GM12872 (cell line): Measurements from ENCODE around the gene LAMB1.

ENCODE experiments used
- TF ChIP-seq, protein P1 (sequence below): IDR thresholded peaks from 3 replicates; pipeline ENCODE4 v1.5.1; 2011; ENCODE audit warnings: low read depth, mild to moderate bottlenecking, low read length, moderate library complexity; ENCODE audit not compliant: insufficient read depth

Gene LAMB1

DNA sequence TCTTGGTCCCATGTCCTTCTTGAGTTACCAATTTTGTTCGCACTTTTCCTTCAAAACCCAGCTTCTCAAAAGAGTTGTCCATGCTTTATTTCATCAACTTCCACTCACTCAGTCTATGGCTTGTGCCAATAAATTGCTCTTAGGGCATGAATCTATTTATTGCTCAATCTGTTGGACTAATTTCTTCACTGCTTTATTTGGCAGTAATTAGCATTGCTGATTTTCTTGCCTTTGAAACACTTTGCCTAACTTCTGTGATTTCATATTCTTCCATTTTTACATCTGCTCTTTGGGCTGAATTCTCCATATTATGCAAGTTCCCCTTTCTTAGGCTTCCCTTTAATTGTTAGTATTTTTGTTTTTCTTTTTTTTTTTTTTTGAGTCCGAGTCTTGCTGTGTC lies 95.2 kb downstream of the LAMB1 start:
- TF ChIP-seq, protein P1, sequence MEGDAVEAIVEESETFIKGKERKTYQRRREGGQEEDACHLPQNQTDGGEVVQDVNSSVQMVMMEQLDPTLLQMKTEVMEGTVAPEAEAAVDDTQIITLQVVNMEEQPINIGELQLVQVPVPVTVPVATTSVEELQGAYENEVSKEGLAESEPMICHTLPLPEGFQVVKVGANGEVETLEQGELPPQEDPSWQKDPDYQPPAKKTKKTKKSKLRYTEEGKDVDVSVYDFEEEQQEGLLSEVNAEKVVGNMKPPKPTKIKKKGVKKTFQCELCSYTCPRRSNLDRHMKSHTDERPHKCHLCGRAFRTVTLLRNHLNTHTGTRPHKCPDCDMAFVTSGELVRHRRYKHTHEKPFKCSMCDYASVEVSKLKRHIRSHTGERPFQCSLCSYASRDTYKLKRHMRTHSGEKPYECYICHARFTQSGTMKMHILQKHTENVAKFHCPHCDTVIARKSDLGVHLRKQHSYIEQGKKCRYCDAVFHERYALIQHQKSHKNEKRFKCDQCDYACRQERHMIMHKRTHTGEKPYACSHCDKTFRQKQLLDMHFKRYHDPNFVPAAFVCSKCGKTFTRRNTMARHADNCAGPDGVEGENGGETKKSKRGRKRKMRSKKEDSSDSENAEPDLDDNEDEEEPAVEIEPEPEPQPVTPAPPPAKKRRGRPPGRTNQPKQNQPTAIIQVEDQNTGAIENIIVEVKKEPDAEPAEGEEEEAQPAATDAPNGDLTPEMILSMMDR = no peak

DNA sequence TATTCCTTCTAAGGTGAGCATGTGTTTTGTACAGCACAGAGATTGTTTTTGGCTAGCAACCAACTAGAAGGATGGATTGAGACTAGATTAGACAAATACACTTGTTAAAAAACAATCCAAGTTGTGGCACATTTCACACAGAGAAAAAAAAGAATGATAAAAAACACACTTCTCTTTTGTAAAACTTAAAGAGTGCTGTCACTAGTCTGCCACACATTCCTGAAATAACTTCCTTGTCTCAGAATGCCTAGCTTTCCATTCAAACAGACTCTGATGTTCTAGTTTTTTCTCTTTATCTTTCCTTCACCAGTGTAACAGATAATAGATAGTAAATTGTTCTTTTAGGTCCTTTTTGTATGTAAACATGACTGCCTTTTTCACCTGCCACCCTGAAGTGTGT lies 100.6 kb downstream of the LAMB1 start:
- TF ChIP-seq, protein P1 = no peak

DNA sequence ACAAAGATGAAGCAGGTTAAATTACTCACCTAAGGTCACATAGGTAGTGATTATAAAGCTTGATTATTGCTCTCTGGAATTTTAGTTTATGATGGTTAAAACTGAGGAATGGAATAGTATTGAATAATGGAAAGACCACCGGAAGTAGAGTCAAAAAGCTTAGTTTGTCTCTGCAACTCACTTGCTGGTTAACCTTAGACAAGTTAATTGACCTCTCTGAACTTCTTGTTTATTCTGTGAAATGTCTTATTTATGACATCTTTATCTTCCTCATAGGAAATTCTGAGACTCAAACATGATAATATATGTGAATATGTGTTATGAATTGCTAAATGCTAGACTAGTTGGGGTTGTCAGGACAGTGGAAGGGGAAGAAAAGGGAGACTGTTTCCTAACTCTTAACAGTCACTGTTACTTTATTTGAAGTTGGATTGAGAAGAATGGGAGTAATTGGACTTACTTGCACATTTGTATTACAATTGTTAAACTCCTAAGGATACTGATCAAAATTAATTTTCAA lies 102.4 kb downstream of the LAMB1 start:
- TF ChIP-seq, protein P1 = no peak

DNA sequence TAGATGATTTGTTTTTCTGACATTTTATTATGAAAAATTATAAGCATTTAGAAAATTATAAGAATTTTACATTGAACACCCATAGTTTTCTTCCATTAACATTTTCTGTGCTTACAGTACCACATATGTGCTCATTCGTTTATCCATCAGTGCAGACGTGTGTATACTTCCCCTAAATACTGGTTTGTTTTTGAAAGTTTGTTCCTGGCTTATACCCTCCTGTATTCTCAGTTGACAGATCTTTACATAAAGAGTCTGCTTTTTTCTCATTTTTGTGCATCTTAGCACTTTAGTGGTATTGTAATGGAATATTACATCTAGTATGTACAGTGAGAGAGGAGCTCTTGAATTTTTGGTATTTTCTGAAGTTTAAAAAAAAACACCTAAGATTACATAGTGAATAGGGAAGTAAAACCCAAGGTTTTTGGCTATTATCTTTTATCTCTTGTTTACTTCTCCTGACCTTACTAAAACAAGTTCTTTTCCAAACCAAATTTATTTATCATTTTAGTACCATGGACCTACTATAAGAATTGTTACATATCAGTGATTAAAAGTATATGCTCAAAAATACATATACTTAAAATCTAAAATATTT lies 103.9 kb downstream of the LAMB1 start:
- TF ChIP-seq, protein P1 = no peak

DNA sequence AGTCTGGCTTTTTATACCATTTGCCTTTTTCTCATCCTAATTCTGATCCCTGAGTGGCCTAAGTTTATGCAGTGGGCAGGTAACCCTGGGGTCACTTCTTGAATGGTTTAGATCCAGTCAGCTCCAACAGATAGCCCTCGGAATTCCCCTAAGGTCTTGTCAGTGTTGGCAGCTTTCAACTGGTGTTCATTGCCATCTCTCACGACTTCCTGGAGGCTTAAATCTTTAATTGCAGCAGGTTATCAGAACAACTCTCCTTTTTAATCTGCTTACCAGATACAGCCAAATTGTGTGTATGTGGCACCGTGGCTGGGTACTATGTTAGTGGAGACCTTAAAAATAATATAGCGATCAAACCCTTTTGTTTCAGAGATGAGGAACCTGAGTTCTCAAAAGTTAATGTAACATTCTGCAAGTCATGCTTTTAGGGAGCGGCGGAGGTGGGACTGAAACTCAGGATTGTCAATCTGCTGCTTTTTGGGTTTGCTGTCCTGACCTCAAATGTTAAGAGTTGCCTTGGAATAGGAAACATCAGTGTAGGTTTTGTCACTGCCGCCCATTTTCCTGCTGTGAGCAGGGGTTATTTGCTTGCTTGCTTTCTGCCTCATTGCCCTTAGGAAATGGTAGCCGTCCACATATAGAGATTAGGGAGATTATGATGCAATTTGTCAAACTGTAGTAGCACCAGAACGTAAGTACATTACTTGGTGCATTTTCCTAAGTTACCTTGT lies 111.2 kb downstream of the LAMB1 start:
- TF ChIP-seq, protein P1 = no peak

DNA sequence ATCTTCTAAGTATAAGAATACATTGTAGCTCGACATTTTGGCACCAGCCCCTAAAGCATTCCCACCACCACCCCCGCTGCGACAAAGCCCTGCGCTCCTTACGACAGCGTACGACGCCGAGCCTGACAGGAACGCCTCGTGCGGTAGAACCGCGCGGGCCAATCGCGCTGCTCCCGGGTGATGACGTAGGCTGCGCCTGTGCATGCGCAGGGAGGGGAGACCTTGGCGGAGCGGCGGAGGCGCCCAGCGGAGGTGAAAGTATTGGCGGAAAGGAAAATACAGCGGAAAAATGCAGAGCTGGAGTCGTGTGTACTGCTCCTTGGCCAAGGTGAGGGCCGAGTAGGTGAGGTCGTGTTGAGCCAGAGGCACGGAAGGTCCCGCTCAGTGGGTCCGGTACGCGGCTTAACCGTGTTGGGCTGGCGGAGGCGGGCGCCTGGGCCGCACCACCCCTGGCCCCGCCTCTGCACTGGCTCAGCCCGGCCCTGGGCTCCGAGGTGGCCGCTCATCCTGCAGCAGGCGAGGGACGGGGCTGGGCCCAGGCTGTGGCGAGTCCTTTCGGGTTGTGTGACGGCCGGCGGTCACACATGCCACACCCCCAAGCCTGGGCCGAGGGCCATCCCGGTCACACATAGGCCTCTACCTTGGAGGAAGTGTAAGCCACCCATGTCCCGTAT lies 111.9 kb downstream of the LAMB1 start, which contains the start of gene DLD:
Gene DLD (plus strand): TSS at position 222 of the 674 bp plus-strand sequence. CDS start 68 bp downstream, at position 290.
- TF ChIP-seq, protein P1 = no peak

DNA sequence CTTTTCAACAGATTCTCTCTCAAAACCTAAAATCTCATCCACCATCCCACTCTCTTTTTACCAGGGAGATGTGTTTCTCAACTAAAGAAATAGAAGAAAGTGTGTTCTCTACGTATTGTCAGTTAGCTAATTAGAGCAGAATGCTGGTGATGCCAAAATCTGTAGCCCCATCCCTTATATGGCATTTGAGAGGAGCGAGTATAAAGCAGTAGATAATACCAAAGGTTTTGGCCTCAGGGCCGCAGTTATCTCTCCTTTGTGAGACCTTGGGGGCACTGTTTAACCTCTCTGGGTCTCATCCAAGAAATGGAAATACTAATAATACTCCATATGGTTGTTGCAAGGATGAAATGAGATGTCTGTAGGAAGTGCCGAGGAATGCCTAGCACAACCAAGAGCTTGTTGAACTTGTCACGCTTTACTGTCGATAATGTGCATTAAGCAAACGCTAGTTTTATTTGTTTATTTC lies 112.4 kb downstream of the LAMB1 start:
- TF ChIP-seq, protein P1 = no peak
